Stimulated activated CD8-positive, alpha-beta memory T cell treated with anti-CD3 and anti-CD28 coated beads, Interleukin-2, amount 100 ng/mL, for 48 hours (primary cell): ENCODE measurements around the gene PHYHIPL.
"Not testable (repeated sequence)": the region's sequence is repeated elsewhere in the genome, so short reads cannot be mapped to it uniquely, and the experiment has no call there.

ENCODE experiments used
- DNase-seq, 2 donors: peaks; one replicate each; pipeline ENCODE4 v3.0.0-alpha.2; 2020; ENCODE audit warnings: low read depth in 2 of 2

PHYHIPL gene

GRCh38 chr10:59206204-59206720 is 29.8 kb downstream of the PHYHIPL start:
- DNase-seq: no peak

DNA sequence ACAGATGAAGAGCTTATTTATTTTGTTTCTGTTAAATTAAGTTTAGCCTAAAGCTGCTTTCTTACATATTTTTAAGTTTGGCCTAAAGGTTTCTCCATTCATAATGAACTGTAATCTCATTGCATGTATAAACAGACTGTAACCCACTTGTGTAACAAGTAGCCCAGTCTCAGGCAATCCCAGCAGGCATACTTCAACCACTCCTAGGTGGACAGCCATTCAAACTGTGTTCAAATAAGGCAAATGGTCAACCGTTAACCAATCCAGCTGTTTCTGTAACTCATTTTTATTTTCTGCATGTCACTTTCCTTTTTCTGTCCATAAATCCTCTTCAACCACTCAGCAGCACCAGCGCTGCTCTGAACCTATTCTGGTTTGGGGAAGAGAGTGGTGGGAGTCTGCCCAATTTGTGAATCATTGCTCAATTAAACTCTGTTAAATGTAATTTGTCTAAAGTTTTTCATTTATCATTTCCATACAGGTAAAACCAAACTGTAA is 35.9 kb downstream of the PHYHIPL start:
- DNase-seq: no peak

DNA sequence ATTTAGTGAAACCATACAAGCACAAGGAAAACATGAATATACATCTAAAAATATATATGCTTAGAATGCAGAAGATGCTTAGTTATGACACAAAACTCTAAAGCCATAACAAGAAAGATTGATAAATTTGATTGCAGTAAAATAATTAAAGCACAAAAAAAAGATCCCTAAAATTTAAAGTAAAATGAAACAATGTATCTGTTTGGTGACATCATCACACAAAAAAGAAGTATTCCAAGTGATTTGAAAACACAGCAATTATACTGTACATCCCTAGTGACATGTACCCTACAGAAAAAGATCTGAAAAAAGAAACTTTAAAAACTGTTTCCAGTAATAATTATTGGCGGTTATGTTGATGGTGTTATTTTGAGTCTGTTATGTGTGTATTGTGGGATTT is 37.7 kb downstream of the PHYHIPL start:
- DNase-seq: no peak

- DNase-seq: no peak
Observed at GRCh38 chr10:59216178-59216869, 39.9 kb downstream of the PHYHIPL start.

- no peak for DNase-seq
Observed at GRCh38 chr10:59222788-59223187, 46.3 kb downstream of the PHYHIPL start.

GRCh38 chr10:59223597-59223996 is 47.2 kb downstream of the PHYHIPL start:
- not testable (repeated sequence) for DNase-seq

DNA sequence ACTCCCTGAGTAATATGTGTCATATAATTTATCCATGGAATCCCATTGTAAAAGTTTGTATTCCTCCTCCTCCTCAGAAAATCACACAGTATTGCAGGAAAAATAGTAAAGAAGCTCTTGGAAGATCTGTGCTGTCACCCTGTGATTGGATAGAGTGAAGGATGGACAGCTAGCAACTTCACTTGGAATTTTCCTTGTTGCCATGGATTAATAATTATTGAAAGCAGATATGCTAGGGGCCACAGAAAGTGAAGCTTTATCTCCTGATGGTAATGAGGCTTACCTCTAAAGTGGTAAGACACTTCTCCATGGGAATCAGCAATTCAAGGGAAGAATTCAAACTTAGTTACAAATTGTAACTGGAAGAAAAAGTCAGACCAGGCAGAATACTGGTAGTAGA is 48.8 kb downstream of the PHYHIPL start:
- no peak for DNase-seq

DNA sequence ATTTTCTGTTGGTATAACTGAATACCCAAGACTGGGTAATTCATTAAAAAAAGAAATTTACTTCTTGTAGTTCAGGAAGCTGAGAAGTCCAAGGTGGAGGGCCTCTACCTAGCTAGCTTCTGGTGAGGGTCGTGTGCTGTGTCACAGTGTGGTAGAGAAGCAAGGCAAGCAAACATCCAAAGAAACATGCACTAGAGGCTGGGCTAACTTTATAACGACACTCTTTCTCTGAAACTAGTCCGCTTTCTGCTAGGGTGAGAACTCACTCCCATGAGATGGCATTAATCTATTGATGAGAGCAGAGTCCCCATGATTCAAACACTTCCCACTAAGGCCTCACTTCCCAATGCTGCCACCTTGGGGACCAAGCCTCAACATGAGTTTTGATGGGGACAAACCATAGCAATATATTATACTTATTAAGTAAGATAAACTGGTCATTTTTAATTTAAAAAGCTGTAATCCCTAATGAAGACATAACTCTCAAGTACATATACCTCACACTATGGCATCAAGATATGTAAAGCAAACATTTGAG is 50.8 kb downstream of the PHYHIPL start:
- DNase-seq: no peak

DNA sequence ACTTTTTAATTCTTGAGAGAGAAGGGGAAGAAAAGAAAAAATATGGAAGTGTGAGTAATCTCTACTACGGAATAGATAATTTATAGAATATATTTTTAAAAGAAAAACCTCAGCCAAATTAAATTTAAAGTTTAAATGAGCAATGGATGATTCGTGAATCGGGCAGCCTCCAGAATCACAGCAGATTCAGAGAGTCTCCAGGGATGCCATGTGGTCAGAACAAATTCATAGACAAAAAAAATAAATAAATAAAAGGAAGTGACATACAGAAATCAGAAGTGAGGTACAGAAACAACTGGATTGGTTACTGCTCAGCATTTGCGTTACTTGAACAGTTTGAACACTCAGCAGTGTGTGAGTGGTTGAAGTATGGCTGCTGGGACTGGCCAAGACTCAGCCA is 53.0 kb downstream of the PHYHIPL start:
- DNase-seq: no peak

- no peak for DNase-seq
Observed at GRCh38 chr10:59234194-59234593, 57.8 kb downstream of the PHYHIPL start.

GRCh38 chr10:59234816-59235429 is 58.5 kb downstream of the PHYHIPL start:
- DNase-seq: no peak

DNA sequence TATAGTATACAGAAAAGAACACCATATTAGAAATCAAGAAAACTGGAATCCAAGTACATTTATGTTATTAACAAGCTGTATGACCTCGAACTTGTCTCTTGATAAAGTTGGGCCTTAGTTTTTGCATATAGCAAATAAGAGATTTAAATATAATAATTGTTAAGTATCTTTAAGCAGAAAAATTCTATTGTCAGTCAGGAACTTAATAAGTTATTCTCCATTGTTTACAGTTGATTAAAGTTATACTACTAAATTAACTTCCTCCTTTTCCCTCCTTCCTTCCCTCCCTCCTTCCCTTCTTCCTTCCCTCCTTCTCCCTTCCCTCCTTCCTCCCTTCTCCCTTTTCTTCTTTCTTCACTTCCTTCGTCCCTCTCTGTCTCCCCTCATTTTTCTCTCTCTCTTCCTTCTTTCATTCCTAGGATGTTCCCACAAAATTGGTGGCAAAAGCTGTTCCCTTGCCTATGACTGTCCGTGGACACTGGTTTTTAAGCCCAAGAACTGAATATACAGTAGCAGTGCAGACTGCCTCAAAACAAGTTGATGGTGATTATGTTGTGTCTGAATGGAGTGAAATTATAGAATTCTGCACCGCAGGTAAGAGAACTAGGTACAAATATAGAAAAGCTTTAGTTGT is 59.7 kb downstream of the PHYHIPL start:
- DNase-seq: no peak

DNA sequence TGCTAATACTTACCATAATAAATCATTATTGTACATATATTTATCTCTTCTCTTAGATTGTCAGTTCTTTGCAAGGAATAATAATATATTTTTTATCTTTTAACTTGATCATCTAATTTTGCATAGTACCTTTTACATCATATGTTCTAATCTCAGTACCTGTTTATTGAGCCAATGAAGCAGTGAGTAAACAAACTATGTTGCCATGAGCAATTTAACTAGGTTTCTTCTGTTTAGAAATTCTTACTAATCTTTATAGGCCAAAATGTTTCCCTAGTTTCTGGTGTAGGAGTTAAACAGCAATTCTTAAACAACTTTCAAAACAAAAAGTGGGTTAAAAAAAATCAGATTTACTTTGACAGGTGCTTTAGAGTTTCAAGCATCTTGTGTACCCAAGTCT is 61.3 kb downstream of the PHYHIPL start:
- DNase-seq: no peak

GRCh38 chr10:59239108-59239507 is 62.7 kb downstream of the PHYHIPL start:
- DNase-seq: not testable (repeated sequence)

DNA sequence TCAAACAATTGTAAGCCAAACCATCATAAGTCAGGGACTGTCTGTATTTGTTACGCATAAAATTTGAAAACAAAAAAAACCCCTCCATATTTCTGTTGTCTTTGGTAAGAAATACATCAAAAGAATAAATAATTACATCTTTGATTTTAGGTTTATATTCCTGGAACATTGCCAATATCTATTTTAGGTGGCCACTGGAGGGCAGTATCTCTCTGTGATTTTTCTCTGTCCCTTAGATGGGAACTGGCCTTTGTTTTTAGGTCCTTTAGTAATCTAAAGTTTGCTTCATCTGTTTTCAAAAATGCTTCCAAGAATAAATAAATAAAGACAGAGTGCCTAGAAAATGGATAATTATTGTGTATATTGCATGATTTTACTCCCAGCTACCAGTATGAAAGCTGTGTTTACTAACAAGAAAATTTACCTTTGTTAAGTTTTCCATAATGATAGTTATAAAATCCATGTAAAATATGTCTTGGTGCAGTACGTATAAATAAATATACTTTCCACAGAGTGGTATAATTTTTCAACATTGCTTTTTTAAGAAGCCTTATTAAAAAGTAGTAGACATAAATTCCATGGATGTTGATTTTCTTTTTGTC is 64.2 kb downstream of the PHYHIPL start:
- DNase-seq: no peak

DNA sequence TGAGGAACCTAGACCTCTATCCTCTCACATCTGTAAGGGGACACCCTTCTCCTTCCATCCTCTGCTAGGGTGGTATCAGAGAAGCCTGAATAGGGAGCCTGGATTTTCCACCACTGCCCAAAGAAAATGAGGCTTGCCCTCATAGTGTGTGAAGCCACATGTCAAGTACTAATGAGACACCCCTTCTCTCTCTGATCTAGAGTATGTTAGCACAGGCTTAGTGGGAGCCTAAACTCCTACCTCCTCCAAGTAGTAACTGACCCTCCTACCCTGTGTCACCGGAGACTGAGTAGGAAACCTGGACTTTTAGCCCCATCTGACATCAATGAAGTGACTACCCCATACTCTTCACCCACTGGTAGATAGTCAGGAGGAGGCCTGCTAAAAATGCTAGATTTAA is 65.6 kb downstream of the PHYHIPL start:
- no peak for DNase-seq

DNA sequence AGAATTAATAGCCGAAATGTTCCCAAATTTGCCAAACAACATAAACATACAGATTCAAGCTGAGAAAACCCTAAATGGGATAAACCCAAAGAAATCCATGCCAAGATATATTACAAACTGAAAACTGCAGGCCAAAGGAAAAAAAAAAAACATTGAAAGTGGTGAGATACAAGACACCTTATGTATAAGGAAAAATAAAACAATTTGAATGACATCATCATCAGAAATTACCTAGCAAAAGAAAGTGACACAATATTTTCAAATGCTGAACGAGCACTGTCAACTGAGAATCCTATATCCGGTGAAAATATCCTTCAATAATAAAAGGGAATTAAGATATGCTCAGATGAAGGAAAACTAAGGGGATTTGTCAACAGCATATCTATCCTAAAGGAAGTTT is 66.5 kb downstream of the PHYHIPL start:
- no peak for DNase-seq

DNA sequence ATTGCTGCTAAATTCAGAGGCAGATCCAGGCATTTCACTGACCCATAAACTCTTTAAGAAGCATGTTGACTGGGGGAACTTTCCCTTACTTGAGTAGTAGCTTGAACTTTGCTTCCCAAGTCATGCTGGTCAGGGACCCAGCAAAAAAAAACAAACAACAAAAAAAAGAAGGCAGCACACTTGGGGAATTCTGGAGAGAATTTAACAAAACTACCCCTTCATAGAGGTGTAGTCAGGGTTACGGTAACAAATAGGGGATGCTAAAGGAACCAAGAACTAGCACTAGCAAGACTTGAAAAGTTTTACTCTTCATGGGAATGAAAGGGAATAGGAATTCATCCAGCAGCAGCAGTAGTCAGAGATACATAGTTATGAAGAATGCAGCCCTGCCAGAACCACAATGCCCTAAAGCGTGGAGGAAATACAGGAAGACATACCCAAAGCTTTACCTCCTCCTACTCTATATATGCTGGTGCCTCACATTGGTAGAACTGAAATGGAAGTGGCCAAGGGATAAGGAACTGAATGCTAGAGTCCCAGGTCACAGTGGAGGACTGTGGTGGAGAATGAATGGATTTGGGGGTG is 67.3 kb downstream of the PHYHIPL start:
- no peak for DNase-seq

DNA sequence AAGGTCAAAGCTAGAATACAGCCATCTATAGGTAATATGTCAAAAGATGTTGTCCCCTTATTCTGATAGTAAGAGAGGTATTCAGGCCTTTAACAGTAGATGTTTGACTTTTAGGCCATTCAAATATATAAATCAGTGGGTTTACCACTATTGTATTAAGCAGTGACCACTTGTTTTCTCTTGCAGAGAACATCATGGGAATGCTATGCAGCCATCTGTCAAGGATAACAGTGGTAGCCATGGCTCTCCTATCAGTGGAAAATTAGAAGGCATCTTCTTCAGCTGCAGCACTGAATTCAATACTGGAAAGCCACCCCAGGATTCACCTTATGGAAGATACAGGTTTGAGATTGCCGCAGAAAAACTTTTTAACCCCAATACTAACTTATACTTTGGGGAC is 68.4 kb downstream of the PHYHIPL start:
- DNase-seq: no peak

DNA sequence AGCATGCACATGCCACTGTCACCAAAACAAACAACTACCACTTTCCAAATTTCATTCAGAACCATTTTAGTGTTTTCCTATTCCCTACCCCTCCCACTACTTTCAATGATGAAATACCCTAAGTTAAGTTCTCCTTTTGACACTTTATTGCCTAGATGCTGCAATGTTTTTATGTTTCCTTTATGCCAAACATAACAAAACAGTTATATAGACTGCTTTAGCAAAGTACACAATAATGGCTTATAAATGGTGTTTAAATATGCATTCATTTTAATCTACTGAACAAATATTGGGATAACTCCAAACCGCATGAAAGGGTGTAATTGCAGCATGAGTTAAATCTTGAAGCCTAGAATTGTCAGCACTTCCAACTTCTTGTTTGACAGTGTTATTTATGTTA is 69.2 kb downstream of the PHYHIPL start:
- DNase-seq: no peak

DNA sequence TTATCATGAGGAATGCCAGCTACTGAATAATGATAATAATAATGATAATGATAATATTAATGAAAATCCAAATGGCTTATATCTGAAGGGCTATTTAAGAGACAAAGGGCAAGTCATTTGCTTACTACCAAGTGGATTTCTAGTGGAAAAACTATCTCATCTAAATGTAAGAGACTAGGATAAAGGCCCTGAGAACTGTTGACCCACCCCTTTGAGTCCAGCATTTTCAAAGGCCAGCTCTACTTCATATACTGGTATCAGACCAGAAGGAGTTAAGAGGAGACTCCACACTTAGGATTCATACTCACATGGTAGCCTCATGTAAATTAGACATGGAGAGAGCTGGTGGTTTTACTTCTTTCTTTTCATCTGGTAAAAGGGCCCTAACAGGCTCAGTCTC is 76.0 kb downstream of the PHYHIPL start:
- no peak for DNase-seq

DNA sequence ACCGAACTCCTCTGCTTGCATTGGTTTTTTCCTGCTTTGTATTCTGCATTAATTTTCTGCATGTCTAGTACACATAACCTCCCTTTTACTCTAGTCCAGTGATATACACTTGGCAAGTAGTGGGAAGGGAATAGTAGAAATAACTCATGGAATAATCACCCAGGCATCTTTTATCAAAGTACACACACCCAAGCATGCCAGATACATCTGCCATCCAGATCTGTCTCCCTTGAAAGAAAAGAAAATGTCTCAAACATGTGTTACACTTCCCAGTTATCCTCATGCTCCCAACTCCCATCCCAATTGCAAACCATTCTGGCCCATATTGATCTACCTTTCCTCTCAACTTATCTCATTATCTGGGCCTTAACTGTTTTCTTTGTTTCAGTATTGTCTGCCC is 79.0 kb downstream of the PHYHIPL start:
- no peak for DNase-seq
